ENCODE results near the gene CFL1.

Gene CFL1

GRCh38 chr11:65861533-65862183 lies 3.7 kb upstream of the CFL1 start:
- ChIA-PET POLR2A (interaction anchor here (0.7 to 17.2 kb wide), 7 partner anchors 8 to 258 kb away, joined by 3 to 289 read pairs (median 23); partner anchors contain the start of genes CCDC85B, FIBP and RNASEH2C), CTCF (interaction anchor here (0.6 to 3.7 kb wide), 3 partner anchors 23 to 44 kb away, joined by 4 to 59 read pairs (median 4); partner anchors contain the start of genes CCDC85B and FIBP)
- TF ChIP-seq SUZ12 (IDR thresholded peaks at IDR 0.05): no peak
- no peak for TF ChIP-seq FOXK2 (IDR thresholded peaks at IDR 0.05)
- TF ChIP-seq L3MBTL2 (conservative IDR thresholded peaks at IDR 0.05): no peak
- TF ChIP-seq CTBP1 (IDR thresholded peaks at IDR 0.05; ENCODE audit: borderline replicate concordance): no peak
- TF ChIP-seq LEF1 (IDR thresholded peaks at IDR 0.05; ENCODE audit: borderline replicate concordance): no peak
- TF ChIP-seq ARNT (IDR thresholded peaks at IDR 0.05): no peak
- TF ChIP-seq TARDBP (IDR thresholded peaks at IDR 0.05): no peak
- TF ChIP-seq HDGF (IDR thresholded peaks at IDR 0.05; ENCODE audit: borderline replicate concordance): no peak
- TF ChIP-seq NFRKB (IDR thresholded peaks at IDR 0.05): no peak
- no peak for TF ChIP-seq ELF4 (IDR thresholded peaks at IDR 0.05)
- no peak for TF ChIP-seq SP1 (IDR thresholded peaks at IDR 0.05)
- TF ChIP-seq, protein P1, sequence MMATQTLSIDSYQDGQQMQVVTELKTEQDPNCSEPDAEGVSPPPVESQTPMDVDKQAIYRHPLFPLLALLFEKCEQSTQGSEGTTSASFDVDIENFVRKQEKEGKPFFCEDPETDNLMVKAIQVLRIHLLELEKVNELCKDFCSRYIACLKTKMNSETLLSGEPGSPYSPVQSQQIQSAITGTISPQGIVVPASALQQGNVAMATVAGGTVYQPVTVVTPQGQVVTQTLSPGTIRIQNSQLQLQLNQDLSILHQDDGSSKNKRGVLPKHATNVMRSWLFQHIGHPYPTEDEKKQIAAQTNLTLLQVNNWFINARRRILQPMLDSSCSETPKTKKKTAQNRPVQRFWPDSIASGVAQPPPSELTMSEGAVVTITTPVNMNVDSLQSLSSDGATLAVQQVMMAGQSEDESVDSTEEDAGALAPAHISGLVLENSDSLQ (IDR thresholded peaks at IDR 0.05): no peak
- TF ChIP-seq FOXA1 (IDR thresholded peaks at IDR 0.05): no peak
- no peak for TF ChIP-seq BHLHE40 (IDR thresholded peaks at IDR 0.05; ENCODE audit: borderline replicate concordance)
- TF ChIP-seq FOXM1 (IDR thresholded peaks at IDR 0.05; ENCODE audit: borderline replicate concordance): no peak
- no peak for TF ChIP-seq ZNF384 (IDR thresholded peaks at IDR 0.05)
- no peak for DNase-seq (ENCODE audit: extremely low spot score)

DNA sequence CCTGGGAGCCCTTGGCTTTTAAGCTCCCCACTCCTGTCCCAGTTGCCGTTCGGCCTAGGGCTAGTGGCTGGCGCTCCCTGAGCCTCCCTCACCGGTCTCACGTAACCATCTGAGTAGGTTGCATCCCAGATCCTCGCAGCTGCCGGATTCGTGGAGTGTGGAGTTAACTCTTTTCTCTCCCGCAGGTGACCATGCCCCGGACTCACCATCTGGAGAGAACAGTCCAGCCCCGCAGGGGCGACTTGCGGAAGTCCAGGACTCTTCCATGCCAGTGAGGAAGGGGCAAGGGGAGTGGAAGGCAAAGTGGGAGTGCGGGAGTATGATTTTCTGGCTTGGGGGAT lies 3.2 kb upstream of the CFL1 start:
- TF ChIP-seq HDGF (IDR thresholded peaks at IDR 0.05; ENCODE audit: borderline replicate concordance) (no peak), FOXM1 (IDR thresholded peaks at IDR 0.05; ENCODE audit: borderline replicate concordance) (no peak), SUZ12 (IDR thresholded peaks at IDR 0.05) (no peak), ARNT (IDR thresholded peaks at IDR 0.05) (no peak), ELF4 (IDR thresholded peaks at IDR 0.05) (no peak), FOXA1 (IDR thresholded peaks at IDR 0.05) (no peak), ZNF384 (IDR thresholded peaks at IDR 0.05) (no peak), L3MBTL2 (conservative IDR thresholded peaks at IDR 0.05) (no peak), SP1 (IDR thresholded peaks at IDR 0.05) (no peak), LEF1 (IDR thresholded peaks at IDR 0.05; ENCODE audit: borderline replicate concordance) (no peak), NFRKB (IDR thresholded peaks at IDR 0.05) (no peak), FOXK2 (IDR thresholded peaks at IDR 0.05) (no peak), CTBP1 (IDR thresholded peaks at IDR 0.05; ENCODE audit: borderline replicate concordance) (no peak), TARDBP (IDR thresholded peaks at IDR 0.05) (no peak), BHLHE40 (IDR thresholded peaks at IDR 0.05; ENCODE audit: borderline replicate concordance) (no peak)
- TF ChIP-seq, protein P1 (IDR thresholded peaks at IDR 0.05): no peak
- DNase-seq (ENCODE audit: extremely low spot score): peak; percentile 7
- ChIA-PET CTCF (interaction anchor here (0.6 to 3.7 kb wide), 4 partner anchors 11 to 44 kb away, joined by 4 to 59 read pairs (median 12); partner anchors contain the start of genes CCDC85B and FIBP), POLR2A (interaction anchor here (0.7 to 17.2 kb wide), 8 partner anchors 9 to 258 kb away, joined by 3 to 289 read pairs (median 22); partner anchors contain the start of genes CCDC85B, FIBP, RNASEH2C and SF3B2)

DNA sequence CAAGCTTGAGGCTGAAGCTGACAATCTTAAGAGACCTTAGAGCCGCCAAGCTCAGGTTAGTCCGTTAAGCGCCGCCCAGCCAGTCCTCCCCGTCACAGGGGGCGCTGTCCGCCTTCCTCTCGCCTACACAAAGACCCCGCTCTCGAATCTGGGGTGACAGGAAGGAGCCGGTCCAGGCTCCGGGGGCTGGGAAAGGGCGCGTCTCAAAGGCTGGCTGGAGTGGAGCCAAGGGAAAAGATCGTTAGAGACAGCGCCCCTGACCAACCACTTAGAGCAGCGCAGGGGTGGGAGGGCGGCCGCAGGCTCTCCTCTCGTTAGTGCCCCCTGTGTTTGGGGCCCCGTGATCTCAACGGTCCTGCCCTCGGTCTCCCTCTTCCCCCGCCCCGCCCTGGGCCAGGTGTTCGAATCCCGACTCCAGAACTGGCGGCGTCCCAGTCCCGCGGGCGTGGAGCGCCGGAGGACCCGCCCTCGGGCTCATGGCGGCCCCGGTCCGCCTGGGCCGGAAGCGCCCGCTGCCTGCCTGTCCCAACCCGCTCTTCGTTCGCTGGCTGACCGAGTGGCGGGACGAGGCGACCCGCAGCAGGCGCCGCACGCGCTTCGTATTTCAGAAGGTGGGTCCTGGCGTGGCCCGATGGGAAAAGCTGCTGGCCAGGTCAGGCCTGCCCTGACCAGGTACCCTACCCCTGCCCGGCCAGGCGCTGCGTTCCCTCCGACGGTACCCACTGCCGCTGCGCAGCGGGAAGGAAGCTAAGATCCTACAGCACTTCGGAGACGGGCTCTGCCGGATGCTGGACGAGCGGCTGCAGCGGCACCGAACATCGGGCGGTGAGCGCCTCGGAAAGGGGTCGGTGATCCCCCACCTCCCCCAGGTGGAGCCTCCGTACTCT lies 2.5 kb upstream of the CFL1 start, which contains the start of gene MUS81:
Gene MUS81, plus strand, starts transcription at position 156 of the 887 bp plus-strand sequence. Its CDS starts 321 bp downstream, at position 477.
- POLR2A ChIA-PET: interaction anchor here (0.7 to 17.2 kb wide), 25 partner anchors 9 to 485 kb away, joined by 3 to 289 read pairs (median 6); partner anchors contain the start of genes BANF1, CCDC85B, CTSW and EIF1AD
- TF ChIP-seq SP1 (IDR thresholded peaks at IDR 0.05) (no peak), CTBP1 (IDR thresholded peaks at IDR 0.05; ENCODE audit: borderline replicate concordance) (no peak), L3MBTL2 (conservative IDR thresholded peaks at IDR 0.05) (0 out of 2 replicates have a peak, but pooled peaks have one; percentile 28), TARDBP (IDR thresholded peaks at IDR 0.05) (no peak), FOXA1 (IDR thresholded peaks at IDR 0.05) (no peak), NFRKB (IDR thresholded peaks at IDR 0.05) (no peak), BHLHE40 (IDR thresholded peaks at IDR 0.05; ENCODE audit: borderline replicate concordance) (no peak), ELF4 (IDR thresholded peaks at IDR 0.05) (no peak), HDGF (IDR thresholded peaks at IDR 0.05; ENCODE audit: borderline replicate concordance) (no peak), FOXM1 (IDR thresholded peaks at IDR 0.05; ENCODE audit: borderline replicate concordance) (no peak), ZNF384 (IDR thresholded peaks at IDR 0.05) (no peak), ARNT (IDR thresholded peaks at IDR 0.05) (no peak)
- TF ChIP-seq, protein P1 (IDR thresholded peaks at IDR 0.05): peak; percentile 85
- CTCF ChIA-PET: interaction anchor here (0.6 to 3.7 kb wide), 26 partner anchors 8 to 437 kb away, joined by 3 to 59 read pairs (median 4); partner anchors contain the start of genes BANF1, CCDC85B, EIF1AD and FIBP
- DNase-seq (ENCODE audit: extremely low spot score): peak; percentile 78

GRCh38 chr11:65859812-65860277 lies 1.9 kb upstream of the CFL1 start:
- TF ChIP-seq FOXK2 (IDR thresholded peaks at IDR 0.05) (no peak), L3MBTL2 (conservative IDR thresholded peaks at IDR 0.05) (peak; percentile 58)
- no peak for DNase-seq (ENCODE audit: extremely low spot score)
- ChIA-PET CTCF (interaction anchor here (0.6 to 3.7 kb wide), 26 partner anchors 9 to 438 kb away, joined by 3 to 59 read pairs (median 4); partner anchors contain the start of genes BANF1, CCDC85B, EIF1AD and FIBP), POLR2A (interaction anchor here (0.7 to 17.2 kb wide), 28 partner anchors 10 to 486 kb away, joined by 3 to 289 read pairs (median 6); partner anchors contain the start of genes BANF1, CCDC85B, CTSW and EIF1AD)

Data from HEK293T (cell line).